ENCODE data around the gene KLK6. TPM values are rescaled to one million over a fixed set of nuclear protein-coding genes. Genes with fewer than 3 reads are reported as not detected.

KLK6 gene
- total RNA-seq, 1 donor from 2014 or later = 3.5 TPM

- H3K27ac ChIP-seq (ENCODE audit: low read depth, low read length) = no peak overlapping the region
- no peak for DNase-seq (ENCODE audit: low read depth)
- Mint-ChIP-seq H3K4me1 (ENCODE audit: low read depth, unreplicated experiment) (no peaks in the 10 kb centered on the region), H3K9me3 (ENCODE audit: unreplicated experiment) (peaks cover 2% of the 10 kb centered on the region), H3K27me3 (ENCODE audit: low read depth, unreplicated experiment) (peaks cover 52% of the 10 kb centered on the region), H3K36me3 (ENCODE audit: low read depth, unreplicated experiment) (no peaks in the 10 kb centered on the region), H3K4me3 (ENCODE audit: unreplicated experiment) (no peak overlapping the region), H3K27ac (ENCODE audit: unreplicated experiment) (no peak overlapping the region)
- no peak for TF ChIP-seq EZH2 (IDR thresholded peaks at IDR 0.05; ENCODE audit: insufficient read depth, low read length)
- no peak for TF ChIP-seq CTCF (IDR thresholded peaks at IDR 0.05; ENCODE audit: insufficient read depth, low read depth, low read length)
- no peak for FAIRE-seq
- H3K36me3 ChIP-seq (ENCODE audit: insufficient read depth, low read length) = no peaks in the 10 kb centered on the region
- H3K4me2 ChIP-seq (ENCODE audit: low read length) = no peak overlapping the region
- no peaks in the 10 kb centered on the region for H3K4me1 ChIP-seq (ENCODE audit: insufficient read depth, low read length)
- H3K9me3 ChIP-seq (ENCODE audit: insufficient read depth, low read depth, low read length) = no peaks in the 10 kb centered on the region
- H3K9ac ChIP-seq (ENCODE audit: low read length) = no peak overlapping the region
- H3K27me3 ChIP-seq (ENCODE audit: insufficient read depth, low read length) = peaks cover 3% of the 10 kb centered on the region
- H3K4me3 ChIP-seq (ENCODE audit: insufficient read depth, low read depth, low read length) = no peak overlapping the region
- no peaks in the 10 kb centered on the region for H3K79me2 ChIP-seq (ENCODE audit: insufficient read depth, low read length)
- no peak overlapping the region for H2AFZ ChIP-seq (ENCODE audit: low read depth, low read length)
- H4K20me1 ChIP-seq (ENCODE audit: insufficient read depth, low read length) = no peaks in the 10 kb centered on the region
Measured at GRCh38 chr19:50912727-50913716, 56.4 kb downstream of the KLK6 start.

GRCh38 chr19:50912102-50912599 is 57.2 kb downstream of the KLK6 start:
- no peaks in the 10 kb centered on the region for H4K20me1 ChIP-seq (ENCODE audit: insufficient read depth, low read length)
- no peak overlapping the region for H3K27ac ChIP-seq (ENCODE audit: low read depth, low read length)
- Mint-ChIP-seq H3K27ac (ENCODE audit: unreplicated experiment) (no peak overlapping the region), H3K9me3 (ENCODE audit: unreplicated experiment) (peaks cover 3% of the 10 kb centered on the region), H3K27me3 (ENCODE audit: low read depth, unreplicated experiment) (peaks cover 56% of the 10 kb centered on the region), H3K4me3 (ENCODE audit: unreplicated experiment) (no peak overlapping the region), H3K4me1 (ENCODE audit: low read depth, unreplicated experiment) (no peaks in the 10 kb centered on the region), H3K36me3 (ENCODE audit: low read depth, unreplicated experiment) (no peaks in the 10 kb centered on the region)
- no peaks in the 10 kb centered on the region for H3K79me2 ChIP-seq (ENCODE audit: insufficient read depth, low read length)
- no peaks in the 10 kb centered on the region for H3K9me3 ChIP-seq (ENCODE audit: insufficient read depth, low read depth, low read length)
- H3K4me2 ChIP-seq (ENCODE audit: low read length) = no peak overlapping the region
- no peak overlapping the region for H3K4me3 ChIP-seq (ENCODE audit: insufficient read depth, low read depth, low read length)
- DNase-seq (ENCODE audit: low read depth) = no peak
- H3K9ac ChIP-seq (ENCODE audit: low read length) = no peak overlapping the region
- FAIRE-seq = no peak
- H3K36me3 ChIP-seq (ENCODE audit: insufficient read depth, low read length) = no peaks in the 10 kb centered on the region
- H3K4me1 ChIP-seq (ENCODE audit: insufficient read depth, low read length) = no peaks in the 10 kb centered on the region
- H3K27me3 ChIP-seq (ENCODE audit: insufficient read depth, low read length) = peaks cover 4% of the 10 kb centered on the region
- H2AFZ ChIP-seq (ENCODE audit: low read depth, low read length) = no peak overlapping the region
- TF ChIP-seq CTCF (IDR thresholded peaks at IDR 0.05; ENCODE audit: insufficient read depth, low read depth, low read length) = no peak
- no peak for TF ChIP-seq EZH2 (IDR thresholded peaks at IDR 0.05; ENCODE audit: insufficient read depth, low read length)

Data from astrocyte (in vitro differentiated cells and primary cell).